H9 (cell line): ENCODE measurements around the gene RMDN2. TPM values are rescaled to one million over a fixed set of nuclear protein-coding genes. Genes with fewer than 3 reads are reported as not detected.

Experiments used
- DNase-seq: peaks from one replicate; pipeline ENCODE4 v3.0.0-alpha.2; 2017
- H2AFZ ChIP-seq: one replicate; pipeline ENCODE4 v1.6.1; 2013; ENCODE audit warnings: mild to moderate bottlenecking, low read length, control low read depth, moderate library complexity
- H2AK5ac ChIP-seq: 2 replicates; pipeline ENCODE4 v1.6.1; 2013; ENCODE audit warnings: low read length, control low read depth, mixed read lengths; ENCODE audit not compliant: insufficient read length
- H2BK120ac ChIP-seq: one replicate; pipeline ENCODE4 v1.6.1; 2013; ENCODE audit warnings: low read depth, mild to moderate bottlenecking, low read length, control low read depth, inconsistent platforms; ENCODE audit not compliant: poor library complexity, severe bottlenecking
- H2BK12ac ChIP-seq: 2 replicates; pipeline ENCODE4 v1.6.1; 2013; ENCODE audit warnings: low read length, control low read depth, mixed read lengths, low read depth; ENCODE audit not compliant: insufficient read length
- H2BK15ac ChIP-seq: 2 replicates; pipeline ENCODE4 v1.6.1; 2013; ENCODE audit warnings: low read depth, low read length, control low read depth
- H2BK20ac ChIP-seq: one replicate; pipeline ENCODE4 v1.6.1; 2013; ENCODE audit warnings: low read depth, mild to moderate bottlenecking, low read length, control low read depth, inconsistent platforms; ENCODE audit not compliant: poor library complexity, severe bottlenecking
- H2BK5ac ChIP-seq: 2 replicates; pipeline ENCODE4 v1.6.1; 2013; ENCODE audit warnings: low read length, control low read depth, mixed read lengths; ENCODE audit not compliant: insufficient read length
- H3K14ac ChIP-seq: 2 replicates; pipeline ENCODE4 v1.6.1; 2013; ENCODE audit warnings: low read length, control low read depth; ENCODE audit not compliant: insufficient read depth
- H3K18ac ChIP-seq: 2 replicates; pipeline ENCODE4 v1.6.1; 2013; ENCODE audit warnings: low read depth, mild to moderate bottlenecking, mixed read lengths, low read length, control low read depth; ENCODE audit not compliant: insufficient read length
- H3K23ac ChIP-seq: 2 replicates; pipeline ENCODE4 v1.6.1; 2013; ENCODE audit warnings: low read length, control low read depth, mixed read lengths, low read depth; ENCODE audit not compliant: insufficient read length
- H3K23me2 ChIP-seq: 2 replicates; pipeline ENCODE4 v1.6.1; 2013; ENCODE audit warnings: low read depth, mild to moderate bottlenecking, mixed read lengths, low read length, control low read depth; ENCODE audit not compliant: insufficient read length, poor library complexity, severe bottlenecking
- H3K27ac ChIP-seq: 2 replicates; pipeline ENCODE4 v1.5.1; 2013; ENCODE audit warnings: low read length, control low read depth, mixed read lengths, low read depth; ENCODE audit not compliant: insufficient read length
- H3K27me3 ChIP-seq: 2 replicates; pipeline ENCODE4 v1.6.1; 2013; ENCODE audit warnings: low read length, control low read depth, inconsistent platforms; ENCODE audit not compliant: insufficient read depth
- H3K4ac ChIP-seq: 2 replicates; pipeline ENCODE4 v1.6.1; 2013; ENCODE audit warnings: low read depth, mild to moderate bottlenecking, control low read depth, inconsistent platforms, low read length, moderate library complexity
- H3K4me1 ChIP-seq: 2 replicates; pipeline ENCODE4 v1.6.1; 2013; ENCODE audit warnings: low read length, control low read depth, inconsistent platforms; ENCODE audit not compliant: insufficient read depth
- H3K4me2 ChIP-seq: 2 replicates; pipeline ENCODE4 v1.6.1; 2013; ENCODE audit warnings: low read length, control low read depth, mixed read lengths; ENCODE audit not compliant: insufficient read length, insufficient read depth
- H3K56ac ChIP-seq: 2 replicates; pipeline ENCODE4 v1.6.1; 2013; ENCODE audit warnings: low read depth, mild to moderate bottlenecking, mixed read lengths, low read length, control low read depth; ENCODE audit not compliant: insufficient read length
- H3K79me1 ChIP-seq: 2 replicates; pipeline ENCODE4 v1.6.1; 2013; ENCODE audit warnings: low read depth, mild to moderate bottlenecking, moderate library complexity, low read length, control low read depth, inconsistent platforms; ENCODE audit not compliant: insufficient read depth, poor library complexity, severe bottlenecking
- H3K79me2 ChIP-seq: 2 replicates; pipeline ENCODE4 v1.6.1; 2013; ENCODE audit warnings: low read length, control low read depth, inconsistent platforms; ENCODE audit not compliant: insufficient read depth
- H3K9ac ChIP-seq: 2 replicates; pipeline ENCODE4 v1.6.1; 2013; ENCODE audit warnings: low read length, control low read depth, mixed read lengths; ENCODE audit not compliant: insufficient read length; ENCODE audit errors: extremely low read depth
- H3K9me3 ChIP-seq: one replicate; pipeline ENCODE4 v1.6.1; 2013; ENCODE audit warnings: low read depth, low read length, inconsistent platforms; ENCODE audit not compliant: control insufficient read depth
- H3T11ph ChIP-seq: one replicate; pipeline ENCODE4 v1.6.1; 2013; ENCODE audit warnings: mild to moderate bottlenecking, low read length, control low read depth, inconsistent platforms
- H4K20me1 ChIP-seq: one replicate; pipeline ENCODE4 v1.6.1; 2013; ENCODE audit not compliant: control insufficient read depth, insufficient read length, insufficient read depth
- H4K5ac ChIP-seq: 2 replicates; pipeline ENCODE4 v1.6.1; 2013; ENCODE audit warnings: low read depth, mild to moderate bottlenecking, mixed read lengths, low read length, control low read depth; ENCODE audit not compliant: insufficient read length
- H4K8ac ChIP-seq: replicated peaks from 2 replicates; pipeline ENCODE4 v1.6.1; 2013; ENCODE audit warnings: low read length, control low read depth, mixed read lengths, low read depth; ENCODE audit not compliant: insufficient read length
- H4K91ac ChIP-seq: 2 replicates; pipeline ENCODE4 v1.6.1; 2013; ENCODE audit warnings: low read depth, mild to moderate bottlenecking, moderate library complexity, mixed read lengths, low read length, control low read depth; ENCODE audit not compliant: insufficient read length
- H3K27ac Mint-ChIP-seq, 3 experiments: 2 replicates in 2 of 3; 3 replicates in 1 of 3; pipeline ENCODE4 v1.8.0; 2020 to 2021; ENCODE audit warnings: mixed read lengths in 3 of 3, mild to moderate bottlenecking in 1 of 3, moderate library complexity in 1 of 3
- H3K27me3 Mint-ChIP-seq: 2 replicates; pipeline ENCODE4 v1.8.0; 2021; ENCODE audit warnings: low read depth, mild to moderate bottlenecking, moderate library complexity, mixed read lengths
- H3K36me3 Mint-ChIP-seq, 3 experiments: 2 replicates in 2 of 3; 3 replicates in 1 of 3; pipeline ENCODE4 v1.8.0; 2020 to 2021; ENCODE audit warnings: low read depth in 3 of 3, mixed read lengths in 3 of 3; ENCODE audit not compliant: insufficient read depth in 1 of 3
- H3K4me1 Mint-ChIP-seq, 2 experiments: 2 replicates each; pipeline ENCODE4 v1.8.0; 2020; ENCODE audit warnings: mixed read lengths in 2 of 2
- H3K4me3 Mint-ChIP-seq, 2 experiments: 2 replicates in 1 of 2; 3 replicates in 1 of 2; pipeline ENCODE4 v1.8.0; 2020 to 2021; ENCODE audit warnings: mild to moderate bottlenecking in 2 of 2, mixed read lengths in 2 of 2, moderate library complexity in 1 of 2
- H3K9me3 Mint-ChIP-seq, 2 experiments: 2 replicates in 1 of 2; 3 replicates in 1 of 2; pipeline ENCODE4 v1.8.0; 2020; ENCODE audit warnings: mild to moderate bottlenecking in 2 of 2, mixed read lengths in 2 of 2, moderate library complexity in 1 of 2
- CTCF ChIP-seq: fragments of 200-600 bp; sonication (generic); conservative IDR thresholded peaks from 3 replicates; pipeline ENCODE4 v1.8.0; 2021; ENCODE audit warnings: antibody characterized with exemption, mild to moderate bottlenecking
- WGBS: extraction: QIAGEN DNeasy Blood & Tissue Kit; methylation state at CpG from one replicate; pipeline ENCODE4 v1.1.7; 2013; ENCODE audit warnings: missing lambda C conversion rate, low lambda C conversion rate, mixed read lengths; ENCODE audit not compliant: insufficient read length; ENCODE audit errors: extremely low coverage; 5-methylcytosine and 5-hydroxymethylcytosine counted together
- total RNA-seq: library from RNA; stranded (reverse); gene quantifications from 2 replicates; pipeline ENCODE4 v1.2.1, GENCODE V29; 2021

Gene RMDN2
- total RNA-seq, 1 experiment from 2014 or later, result 2.8 TPM

GRCh38 chr2:38045811-38046210 is 120.7 kb downstream of the RMDN2 start:
- Histone ChIP-seq H3K9ac (no peak overlapping the region), H2AFZ (no peak overlapping the region), H3K79me2 (no peaks in the 10 kb centered on the region), H2BK20ac (no peak overlapping the region), H3K23ac (no peak overlapping the region), H4K20me1 (no peaks in the 10 kb centered on the region), H2BK5ac (no peak overlapping the region), H4K91ac (no peak overlapping the region), H3K56ac (no peak overlapping the region), H3K27me3 (no peaks in the 10 kb centered on the region), H3K4me2 (no peak overlapping the region), H2BK15ac (no peak overlapping the region), H4K8ac (no peak overlapping the region), H2BK12ac (no peak overlapping the region), H3K4me1 (no peaks in the 10 kb centered on the region), H4K5ac (no peak overlapping the region), H3K23me2 (no peaks in the 10 kb centered on the region), H3K18ac (no peak overlapping the region), H2BK120ac (no peak overlapping the region), H3K79me1 (no peaks in the 10 kb centered on the region), H3K4ac (no peak overlapping the region), H3K27ac (no peak overlapping the region), H3K14ac (no peak overlapping the region), H3T11ph (no peak overlapping the region), H2AK5ac (no peak overlapping the region), H3K9me3 (no peaks in the 10 kb centered on the region)
- Mint-ChIP-seq H3K27me3 (no peaks in the 10 kb centered on the region), H3K4me1 (peaks cover 10 to 15% of the 10 kb centered on the region in 2 experiments), H3K36me3 (no peaks in the 10 kb centered on the region), H3K27ac (no peak overlapping the region), H3K9me3 (no peaks in the 10 kb centered on the region), H3K4me3 (no peak overlapping the region)
- no peak for DNase-seq
- no peak for TF ChIP-seq CTCF
- no CpG with 5 or more reads among the region's 4 CpGs for whole genome bisulfite sequencing
